HepG2 (cell line): ENCODE data around the gene TCF7L2. TPM values are rescaled to one million over a fixed set of nuclear protein-coding genes. Genes with fewer than 3 reads are reported as not detected.

Experiments used
- ATAC-seq: fragments of 200-7000 bp; cut with Tn5 transposase; 3 replicates; pipeline ENCODE4 v1.9.1; 2020; ENCODE audit warnings: mild to moderate bottlenecking, moderate library complexity
- BruUV-seq: library from RNA; stranded (reverse); fragments of 400-500 nt; replicated peaks from 2 replicates; lab custom pipeline; 2021; lab: Mats Ljungman, UMichigan
- CTCF ChIA-PET: fragments of 300-600 bp; formaldehyde crosslinking; extraction: SDS; loops from one replicate; lab custom pipeline; 2021; ENCODE audit warnings: low total read pairs, inconsistent platforms, low intra/inter-chr PET ratio; lab: Yijun Ruan, JAX
- POLR2A ChIA-PET: fragments of 350-600 bp; sonication (Branson Sonifier 250); formaldehyde crosslinking; loops from one replicate; lab custom pipeline; 2020; ENCODE audit warnings: antibody characterized with exemption, inconsistent platforms; lab: Yijun Ruan, JAX
- DNase-seq: peaks from one replicate; pipeline ENCODE4 v3.0.0-alpha.2; 2015; ENCODE audit warnings: low spot score
- FAIRE-seq: peaks from 3 replicates; lab custom pipeline; 2011; peaks lifted over from hg19 to GRCh38; lab: Jason Lieb, UNC
- H2AFZ ChIP-seq: one replicate; pipeline ENCODE4 v1.6.1; 2011; ENCODE audit warnings: low read length, inconsistent platforms
- H3K27ac ChIP-seq: fragments of 300-600 bp; 3 replicates; pipeline ENCODE4 v1.8.0; 2011; ENCODE audit warnings: mixed run types, mild to moderate bottlenecking, mixed read lengths, low read length, inconsistent platforms; ENCODE audit not compliant: insufficient read depth; ENCODE audit errors: extremely low read length
- H3K27me3 ChIP-seq, 2 experiments: fragments of 200-600 bp in 1 of 2; 2 replicates in 1 of 2; 3 replicates in 1 of 2; pipeline versions ENCODE4 v1.6.0 to v1.8.0; 2011; ENCODE audit warnings: low read length in 2 of 2, mild to moderate bottlenecking in 2 of 2, moderate library complexity in 2 of 2, inconsistent platforms in 1 of 2; ENCODE audit not compliant: insufficient read depth in 2 of 2, control insufficient read depth in 1 of 2
- H3K36me3 ChIP-seq, 2 experiments: fragments of 200-600 bp in 1 of 2; replicated peaks in 1 of 2; 2 replicates in 1 of 2; 3 replicates in 1 of 2; pipeline versions ENCODE4 v1.5.1 to v1.8.0; 2011; ENCODE audit warnings: low read length in 2 of 2, inconsistent platforms in 1 of 2; ENCODE audit not compliant: insufficient read depth in 2 of 2, control insufficient read depth in 1 of 2
- H3K4me1 ChIP-seq: 2 replicates; pipeline ENCODE4 v1.5.1; 2012; ENCODE audit warnings: low read length, inconsistent platforms; ENCODE audit not compliant: insufficient read depth
- H3K4me2 ChIP-seq: 2 replicates; pipeline ENCODE4 v1.6.0; 2011; ENCODE audit warnings: low read depth, low read length, inconsistent platforms
- H3K4me3 ChIP-seq, 3 experiments: fragments of 200-600 bp in 1 of 3; sonication (generic), shearing (Covaris generic) in 1 of 3; replicated peaks in 1 of 3; 2 replicates each; pipeline ENCODE4 v1.5.1; 2011 to 2016; ENCODE audit warnings: low read length in 3 of 3, inconsistent platforms in 2 of 3, low read depth in 2 of 3, mild to moderate bottlenecking in 2 of 3, control low read depth in 1 of 3, mixed read lengths in 1 of 3; ENCODE audit not compliant: insufficient read depth in 1 of 3
- H3K79me2 ChIP-seq: one replicate; pipeline ENCODE4 v1.6.1; 2011; ENCODE audit warnings: low read length, inconsistent platforms; ENCODE audit not compliant: insufficient read depth
- H3K9ac ChIP-seq: 2 replicates; pipeline ENCODE4 v1.6.0; 2011; ENCODE audit warnings: mild to moderate bottlenecking, low read depth, low read length, inconsistent platforms; ENCODE audit not compliant: insufficient read depth
- H3K9me3 ChIP-seq: 2 replicates; pipeline ENCODE4 v1.5.1; 2012; ENCODE audit warnings: mild to moderate bottlenecking, low read length
- H4K20me1 ChIP-seq: 2 replicates; pipeline ENCODE4 v1.6.0; 2011; ENCODE audit warnings: inconsistent platforms, mild to moderate bottlenecking, low read length, moderate library complexity; ENCODE audit not compliant: insufficient read depth
- DMTF1 ChIP-seq: sonication (generic); formaldehyde crosslinking; IDR thresholded peaks from 2 replicates; pipeline ENCODE4 v1.4.0; 2020; ENCODE audit warnings: mild to moderate bottlenecking, missing genetic modification reagents
- FOSL1 ChIP-seq: sonication (generic); formaldehyde crosslinking; IDR thresholded peaks from 2 replicates; pipeline ENCODE4 v1.9.0; 2021; ENCODE audit warnings: missing genetic modification reagents, borderline replicate concordance
- MAFF ChIP-seq: IDR thresholded peaks from 2 replicates; pipeline ENCODE4 v1.6.1; 2011; ENCODE audit warnings: low read depth, low read length, improper control_type of control experiment
- MAFK ChIP-seq, 2 experiments: IDR thresholded peaks in 1 of 2; conservative IDR thresholded peaks in 1 of 2; 2 replicates each; pipeline ENCODE4 v1.6.1; 2011; ENCODE audit warnings: improper control_type of control experiment in 2 of 2, low read length in 2 of 2
- NFE2L2 ChIP-seq: fragments of 150-350 bp; IDR thresholded peaks from 2 replicates; pipeline ENCODE4 v1.6.1; 2014; ENCODE audit warnings: low read length
- NR2F6 ChIP-seq, 2 experiments: IDR thresholded peaks; 2 replicates each; pipeline ENCODE4 v1.6.1; 2016; ENCODE audit warnings: antibody characterized with exemption in 1 of 2, mild to moderate bottlenecking in 1 of 2
- SIX1 ChIP-seq: sonication (generic); formaldehyde crosslinking; IDR thresholded peaks from 2 replicates; pipeline ENCODE4 v1.4.0; 2020; ENCODE audit warnings: missing genetic modification reagents, borderline replicate concordance
- SMAD9 ChIP-seq: sonication (generic); formaldehyde crosslinking; IDR thresholded peaks from 2 replicates; pipeline ENCODE4 v1.5.1; 2020; ENCODE audit warnings: mild to moderate bottlenecking, missing genetic modification reagents
- SNAPC5 ChIP-seq: sonication (generic); formaldehyde crosslinking; IDR thresholded peaks from 2 replicates; pipeline ENCODE4 v1.8.1; 2023; ENCODE audit warnings: mild to moderate bottlenecking, missing genetic modification reagents, borderline replicate concordance
- ZNF275 ChIP-seq: sonication (generic); formaldehyde crosslinking; IDR thresholded peaks from 2 replicates; pipeline ENCODE4 v1.8.0; 2022; ENCODE audit warnings: missing genetic modification reagents, mild to moderate bottlenecking, inconsistent platforms, borderline replicate concordance
- WGBS: methylation state at CpG from one replicate; pipeline ENCODE4 v1.1.6; 2017; ENCODE audit warnings: low lambda C conversion rate; 5-methylcytosine and 5-hydroxymethylcytosine counted together
- in situ Hi-C: cut with HindIII; loops from 2 replicates; pipeline ENCODE4 v1.10.0; 2017; ENCODE audit warnings: low pct_unique_long_range_greater_than_20kb; ENCODE audit not compliant: extremely low pct_ligation_motif_present
- intact Hi-C: fragments of 100-400 bp; cut with micrococcal nuclease; formaldehyde crosslinking; loops from one replicate; pipeline ENCODE4 v1.10.0; 2022; ENCODE audit not compliant: unreplicated experiment
- polyA plus RNA-seq, 8 experiments: library from polyadenylated mRNA; depleted of rRNA in 3 of 8; stranded (reverse) in 7 of 8; unstranded in 1 of 8; fragments of >200 nt; fragmentation: Illumina TruSeq in 4 of 8; extraction: Trizol in 4 of 8; gene quantifications; 2 replicates each; pipeline versions ENCODE4 v1.2.1 to v1.2.3, GENCODE V29; 2011 to 2016; ENCODE audit warnings: low read depth in 4 of 8, missing spikeins in 1 of 8, mixed read lengths in 1 of 8; ENCODE audit not compliant: insufficient read depth in 1 of 8
- total RNA-seq, 5 experiments: library from RNA; depleted of rRNA; stranded (reverse); fragments of >200 nt; fragmentation: Illumina TruSeq; extraction: Trizol; gene quantifications; 2 replicates each; pipeline ENCODE4 v1.2.3, GENCODE V29; 2016; ENCODE audit warnings: low read depth in 1 of 5

The TCF7L2 gene
- total and polyA plus RNA-seq, 2 of the 13 experiments (the other 11 are each of a cell fraction or from before 2014, with no cell fraction given), result 3.9 to 13.7 TPM

GRCh38 chr10:113133497-113134115, 183.6 kb downstream of the TCF7L2 start:
- Histone ChIP-seq H3K4me3 (no peak overlapping the region), H4K20me1 (peaks cover 38% of the 10 kb centered on the region), H3K4me2 (no peak overlapping the region), H3K79me2 (peaks cover 30% of the 10 kb centered on the region), H3K4me1 (peaks cover 20% of the 10 kb centered on the region), H3K27ac (no peak overlapping the region), H2AFZ (no peak overlapping the region), H3K27me3 (no peaks in the 10 kb centered on the region), H3K36me3 (peaks cover 4 to 27% of the 10 kb centered on the region in 2 experiments), H3K9ac (no peak overlapping the region), H3K9me3 (no peaks in the 10 kb centered on the region)
- FAIRE-seq (no peak), DNase-seq (no peak), ATAC-seq (no peak)
- ChIA-PET CTCF (no interaction called here), POLR2A (no interaction called here)
- peak; percentile 77 for TF ChIP-seq NFE2L2
- TF ChIP-seq MAFF, result peak; percentile 87
- peak; percentile 85 to 93 for TF ChIP-seq MAFK (conservative IDR thresholded peaks at IDR 0.05 in 1 of 2, IDR thresholded peaks at IDR 0.05 in 1 of 2; ENCODE audit: low read length in 2 of 2)
- TF ChIP-seq SNAPC5 (CRISPR knock-in tag), result no peak
- intact Hi-C loops, result no loop called here
- in situ Hi-C loops, result no loop called here
- WGBS, result 95% methylated on average over 10 of the region's 10 CpGs
- no TSS peak for BruUV-seq

- Histone ChIP-seq H3K4me1 (peaks cover 15% of the 10 kb centered on the region), H3K36me3 (peaks cover 4 to 27% of the 10 kb centered on the region in 2 experiments), H3K9me3 (no peaks in the 10 kb centered on the region), H2AFZ (no peak overlapping the region), H3K27me3 (no peaks in the 10 kb centered on the region), H3K27ac (no peak overlapping the region), H3K9ac (no peak overlapping the region), H3K79me2 (peaks cover 29% of the 10 kb centered on the region), H3K4me3 (no peak overlapping the region), H3K4me2 (no peak overlapping the region), H4K20me1 (peaks cover 44% of the 10 kb centered on the region)
- TF ChIP-seq SIX1 (CRISPR knock-in tag) (no peak), ZNF275 (CRISPR knock-in tag) (no peak), DMTF1 (CRISPR knock-in tag) (no peak), NR2F6 (IDR thresholded peaks at IDR 0.05) (peak; percentile 37; the same call in 1 of the 2 replicates), NR2F6 (CRISPR knock-in tag; IDR thresholded peaks at IDR 0.05) (no peak), FOSL1 (CRISPR knock-in tag) (no peak), SMAD9 (no peak)
- ATAC-seq (no peak), DNase-seq (no peak), FAIRE-seq (no peak)
- BruUV-seq, result no TSS peak
- intact Hi-C loops (no loop called here), in situ Hi-C loops (no loop called here)
- WGBS, result 100% methylated on average over 2 of the region's 9 CpGs
- CTCF ChIA-PET, result no interaction called here
- POLR2A ChIA-PET, result no interaction called here
Observed at GRCh38 chr10:113135025-113135424, 185.0 kb downstream of the TCF7L2 start.
